Lower lobe of right lung (tissue), 2 donors: Measurements from ENCODE around the gene FMNL2. TPM values are rescaled to one million over a fixed set of nuclear protein-coding genes. Genes with fewer than 3 reads are reported as not detected.
A peak's percentile ranks its signal among the peaks of the same experiment; 100 is the strongest.

ENCODE experiments used
- ATAC-seq, 2 donors: fragments of 200-7000 bp; cut with Tn5 transposase; one replicate each; pipeline ENCODE4 v1.9.1; 2020 to 2022; ENCODE audit warnings: mild to moderate bottlenecking in 2 of 2, moderate library complexity in 2 of 2
- DNase-seq: peaks from one replicate; pipeline ENCODE4 v3.0.0-alpha.2; 2020
- H3K27ac ChIP-seq: fragments of 200-600 bp; one replicate; pipeline ENCODE4 v1.8.0; 2022
- H3K27me3 ChIP-seq: fragments of 200-600 bp; one replicate; pipeline ENCODE4 v1.8.0; 2022; ENCODE audit warnings: low read depth
- H3K36me3 ChIP-seq: fragments of 200-600 bp; one replicate; pipeline ENCODE4 v1.8.0; 2022; ENCODE audit warnings: mild to moderate bottlenecking
- H3K4me1 ChIP-seq: fragments of 200-600 bp; one replicate; pipeline ENCODE4 v1.8.0; 2022
- H3K4me3 ChIP-seq: fragments of 200-600 bp; one replicate; pipeline ENCODE4 v1.8.0; 2022; ENCODE audit warnings: mild to moderate bottlenecking
- H3K9me3 ChIP-seq: fragments of 200-600 bp; one replicate; pipeline ENCODE4 v1.8.0; 2022
- CTCF ChIP-seq: fragments of 200-600 bp; IDR thresholded peaks from one replicate; pipeline ENCODE4 v1.8.0; 2022; ENCODE audit warnings: antibody characterized with exemption, mild to moderate bottlenecking
- intact Hi-C: fragments of 100-400 bp; cut with DNase I; formaldehyde crosslinking; loops from one replicate; pipeline ENCODE4 v1.11.0; 2022
- total RNA-seq: library from RNA; stranded (reverse); fragmentation: NEBNext Ultra II Directional; extraction: Animal tissue kit (Norgen Biotek cat#: 25700); gene quantifications from one replicate; pipeline ENCODE4 v1.2.1, GENCODE V29; 2021
- donor health status: DM: no; HTN: yes; CAD: no; lungs with severe emphysema.

The FMNL2 gene
- total RNA-seq, 1 donor from 2014 or later: 77.9 TPM

- Histone ChIP-seq H3K36me3 (peaks cover 50% of the 10 kb centered on the region), H3K4me1 (peaks cover 24% of the 10 kb centered on the region), H3K4me3 (no peak overlapping the region), H3K27ac (no peak overlapping the region), H3K9me3 (no peaks in the 10 kb centered on the region), H3K27me3 (no peaks in the 10 kb centered on the region)
- intact Hi-C loops: no loop called here
- no peak for DNase-seq
- no peak for TF ChIP-seq CTCF
- ATAC-seq: peak in 1 of 2 donors; percentile 35
Measured at GRCh38 chr2:152648336-152648735, 313.4 kb downstream of the FMNL2 start.

GRCh38 chr2:152649997-152650396 is 315.0 kb downstream of the FMNL2 start:
- no peak for DNase-seq
- intact Hi-C loops: no loop called here
- H3K36me3 ChIP-seq: peaks cover 54% of the 10 kb centered on the region
- TF ChIP-seq CTCF: no peak
- H3K4me1 ChIP-seq: peaks cover 24% of the 10 kb centered on the region
- no peaks in the 10 kb centered on the region for H3K27me3 ChIP-seq
- no peak for ATAC-seq
- no peaks in the 10 kb centered on the region for H3K9me3 ChIP-seq
- H3K4me3 ChIP-seq: no peak overlapping the region
- H3K27ac ChIP-seq: no peak overlapping the region

DNA sequence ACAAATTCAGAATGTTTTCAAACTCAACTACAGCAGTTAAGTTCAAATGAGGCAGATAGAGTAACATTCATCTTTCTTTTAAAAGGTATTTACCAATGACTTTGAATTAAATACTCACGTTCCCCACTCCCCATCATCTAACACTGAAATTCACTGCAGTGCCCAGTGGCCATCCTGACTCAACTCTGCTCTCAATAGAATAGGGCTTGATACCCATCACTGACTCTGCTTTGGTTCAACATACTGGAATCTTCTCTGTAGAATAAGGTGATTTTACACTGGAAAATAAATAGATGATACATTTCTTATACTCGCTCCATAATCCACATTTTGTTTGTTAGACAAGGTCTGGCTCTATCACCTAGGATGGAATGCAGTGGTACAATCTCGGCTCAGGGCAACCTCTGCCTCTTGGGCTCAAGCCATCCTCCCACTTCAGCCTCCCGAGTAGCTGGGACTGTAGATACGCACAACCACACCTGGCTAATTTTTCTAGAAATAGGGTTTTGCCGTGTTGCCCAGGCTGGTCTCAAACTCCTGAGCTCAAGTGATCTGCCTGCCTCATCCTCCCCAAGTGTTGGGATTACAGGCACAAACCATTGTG is 315.9 kb downstream of the FMNL2 start:
- Histone ChIP-seq H3K4me3 (no peak overlapping the region), H3K4me1 (peaks cover 24% of the 10 kb centered on the region), H3K27ac (no peak overlapping the region), H3K36me3 (peaks cover 54% of the 10 kb centered on the region), H3K27me3 (no peaks in the 10 kb centered on the region), H3K9me3 (no peaks in the 10 kb centered on the region)
- DNase-seq (no peak), ATAC-seq (no peak)
- no peak for TF ChIP-seq CTCF
- intact Hi-C loops: no loop called here

GRCh38 chr2:152651834-152652233 is 316.9 kb downstream of the FMNL2 start:
- Histone ChIP-seq H3K36me3 (peaks cover 64% of the 10 kb centered on the region), H3K4me1 (peaks cover 18% of the 10 kb centered on the region), H3K27me3 (no peaks in the 10 kb centered on the region), H3K9me3 (no peaks in the 10 kb centered on the region), H3K27ac (no peak overlapping the region), H3K4me3 (no peak overlapping the region)
- no peak for ATAC-seq
- DNase-seq: no peak
- intact Hi-C loops: no loop called here
- TF ChIP-seq CTCF: no peak

DNA sequence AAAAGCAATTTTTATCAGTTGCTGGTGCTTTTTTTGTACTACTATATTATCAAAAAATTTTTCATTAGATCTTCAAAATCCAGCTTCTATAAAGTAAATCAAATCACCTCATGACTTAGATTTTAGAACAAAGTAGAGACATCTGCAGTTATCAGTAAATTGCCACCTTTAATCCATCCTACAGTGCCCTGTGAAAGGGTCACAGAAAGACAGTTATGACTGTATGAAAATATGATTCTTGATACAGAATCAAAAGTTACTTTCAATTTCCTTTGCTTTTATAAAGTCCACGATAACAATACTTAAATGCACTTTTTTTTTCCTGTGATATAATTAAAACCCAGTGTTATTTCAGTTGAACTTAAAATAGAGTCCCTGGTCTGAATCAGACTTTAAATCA is 320.9 kb downstream of the FMNL2 start:
- H3K4me1 ChIP-seq: no peaks in the 10 kb centered on the region
- no peaks in the 10 kb centered on the region for H3K9me3 ChIP-seq
- TF ChIP-seq CTCF: no peak
- no peak overlapping the region for H3K4me3 ChIP-seq
- H3K36me3 ChIP-seq: peaks cover 93% of the 10 kb centered on the region
- intact Hi-C loops: no loop called here
- DNase-seq: no peak
- no peak for ATAC-seq
- H3K27me3 ChIP-seq: no peaks in the 10 kb centered on the region
- H3K27ac ChIP-seq: no peak overlapping the region
